A549 (cell line): ENCODE data around the gene GRHL1. TPM values are rescaled to one million over a fixed set of nuclear protein-coding genes. Genes with fewer than 3 reads are reported as not detected.

ENCODE experiments used
- ATAC-seq, 2 experiments: fragments of 200-7000 bp in 1 of 2; fragments of >200 bp in 1 of 2; cut with Nextera tagmentation in 1 of 2; cut with Tn5 transposase in 1 of 2; 3 replicates each; pipeline versions ENCODE4 v1.8.0 to v1.9.1; 2018 to 2020; ENCODE audit warnings: mild to moderate bottlenecking in 1 of 2, moderate library complexity in 1 of 2
- CTCF ChIA-PET: fragments of 300-600 bp; sonication (Branson Sonifier 250); formaldehyde crosslinking; extraction: SDS; loops from one replicate; lab custom pipeline; 2021; ENCODE audit warnings: antibody characterized with exemption, inconsistent platforms; lab: Yijun Ruan, JAX
- POLR2A ChIA-PET: fragments of 350-600 bp; formaldehyde crosslinking; extraction: SDS; loops from one replicate; lab custom pipeline; 2021; ENCODE audit warnings: antibody characterized with exemption, inconsistent platforms; lab: Yijun Ruan, JAX
- DNase-seq, 2 experiments: peaks; one replicate each; pipeline versions ENCODE4 v3.0.0 to v3.0.0-alpha.2; 2011 to 2016; ENCODE audit warnings: low read depth in 1 of 2, low spot score in 1 of 2
- FAIRE-seq: peaks from 2 replicates; lab custom pipeline; 2011; peaks lifted over from hg19 to GRCh38; lab: Jason Lieb, UNC
- H3K27ac ChIP-seq, 2 experiments: fragments of >200 bp; sonication (Bioruptor Twin); formaldehyde crosslinking; 3 replicates each; pipeline ENCODE4 v1.5.1; 2016 to 2017
- H3K4me1 ChIP-seq: fragments of >200 bp; sonication (Bioruptor Twin); formaldehyde crosslinking; 3 replicates; pipeline ENCODE4 v1.6.1; 2016
- H3K4me2 ChIP-seq: fragments of >200 bp; sonication (Bioruptor Twin); formaldehyde crosslinking; 3 replicates; pipeline ENCODE4 v1.6.1; 2016
- H3K4me3 ChIP-seq: fragments of >200 bp; sonication (Bioruptor Twin); formaldehyde crosslinking; 3 replicates; pipeline ENCODE4 v1.5.1; 2016
- H3K9me3 ChIP-seq: fragments of >200 bp; sonication (Bioruptor Twin); formaldehyde crosslinking; 3 replicates; pipeline ENCODE4 v1.6.1; 2016
- BHLHE40 ChIP-seq: IDR thresholded peaks from 2 replicates; pipeline ENCODE4 v1.6.1; 2012; ENCODE audit warnings: low read depth, low read length, inconsistent platforms
- CBX2 ChIP-seq: fragments of 200-600 bp; sonication (generic); IDR thresholded peaks from 2 replicates; pipeline ENCODE4 v1.6.1; 2016; ENCODE audit warnings: low read depth, mild to moderate bottlenecking, borderline replicate concordance
- CBX8 ChIP-seq: fragments of 200-600 bp; sonication (generic); IDR thresholded peaks from 2 replicates; pipeline ENCODE4 v1.6.1; 2016
- CHD4 ChIP-seq: fragments of 200-600 bp; sonication (generic); IDR thresholded peaks from 2 replicates; pipeline ENCODE4 v1.6.1; 2016; ENCODE audit warnings: antibody characterized with exemption, mild to moderate bottlenecking, borderline replicate concordance
- EHF ChIP-seq: fragments of 250-450 bp; sonication (Bioruptor Pico); IDR thresholded peaks from 2 replicates; pipeline ENCODE4 v1.5.0; 2020; ENCODE audit warnings: mild to moderate bottlenecking
- EP300 ChIP-seq, 2 experiments: fragments of >200 bp; sonication (Bioruptor Twin); formaldehyde crosslinking; IDR thresholded peaks; 2 replicates in 1 of 2; 3 replicates in 1 of 2; pipeline ENCODE4 v1.6.1; 2016 to 2017
- ESRRA ChIP-seq: fragments of 150-350 bp; IDR thresholded peaks from 2 replicates; pipeline ENCODE4 v1.6.1; 2014; ENCODE audit warnings: mild to moderate bottlenecking, low read length, borderline replicate concordance
- FOSB ChIP-seq: fragments of 250-450 bp; sonication (Bioruptor Pico); IDR thresholded peaks from 2 replicates; pipeline ENCODE4 v1.5.0; 2020; ENCODE audit warnings: mild to moderate bottlenecking, moderate library complexity
- FOXS1 ChIP-seq: fragments of 250-450 bp; sonication (Bioruptor Pico); IDR thresholded peaks from 2 replicates; pipeline ENCODE4 v1.5.0; 2020; ENCODE audit warnings: mild to moderate bottlenecking, moderate library complexity
- GATA3 ChIP-seq: IDR thresholded peaks from 2 replicates; pipeline ENCODE4 v1.6.1; 2012; ENCODE audit warnings: borderline replicate concordance
- HDAC2 ChIP-seq: fragments of 200-600 bp; sonication (generic); IDR thresholded peaks from 2 replicates; pipeline ENCODE4 v1.6.1; 2016
- HOXB13 ChIP-seq: fragments of 250-450 bp; sonication (Bioruptor Pico); IDR thresholded peaks from 2 replicates; pipeline ENCODE4 v1.5.0; 2020; ENCODE audit warnings: low read depth, mild to moderate bottlenecking, moderate library complexity
- KDM5A ChIP-seq: fragments of 200-600 bp; sonication (generic); IDR thresholded peaks from 2 replicates; pipeline ENCODE4 v1.6.1; 2016; ENCODE audit warnings: antibody characterized with exemption, mild to moderate bottlenecking
- MAFK ChIP-seq: fragments of 450-650 bp; IDR thresholded peaks from 2 replicates; pipeline ENCODE4 v1.6.1; 2014; ENCODE audit not compliant: partially characterized antibody
- MAZ ChIP-seq: fragments of 150-350 bp; IDR thresholded peaks from 2 replicates; pipeline ENCODE4 v1.6.1; 2014; ENCODE audit warnings: antibody characterized with exemption, low read depth, low read length, borderline replicate concordance
- NFE2L2 ChIP-seq: fragments of 150-350 bp; conservative IDR thresholded peaks from 2 replicates; pipeline ENCODE4 v1.6.1; 2014; ENCODE audit warnings: low read length
- NPAS2 ChIP-seq: fragments of 250-450 bp; sonication (Bioruptor Pico); IDR thresholded peaks from 2 replicates; pipeline ENCODE4 v1.8.0; 2022; ENCODE audit warnings: mild to moderate bottlenecking, moderate library complexity, borderline replicate concordance
- NR3C1 ChIP-seq: fragments of >200 bp; sonication (Bioruptor Twin); formaldehyde crosslinking; IDR thresholded peaks from 3 replicates; pipeline ENCODE4 v1.6.1; 2017
- POLR2A ChIP-seq: IDR thresholded peaks from 2 replicates; pipeline ENCODE4 v1.6.1; 2012; ENCODE audit warnings: mild to moderate bottlenecking, low read length
- POLR2AphosphoS2 ChIP-seq: conservative IDR thresholded peaks from 2 replicates; pipeline ENCODE4 v1.6.1; 2012; ENCODE audit warnings: low read length, improper control_type of control experiment, inconsistent platforms
- RAD21 ChIP-seq, 2 experiments: fragments of >200 bp in 1 of 2; sonication (Bioruptor Twin) in 1 of 2; formaldehyde crosslinking in 1 of 2; IDR thresholded peaks in 1 of 2; conservative IDR thresholded peaks in 1 of 2; 2 replicates in 1 of 2; 3 replicates in 1 of 2; pipeline ENCODE4 v1.6.1; 2012 to 2018; ENCODE audit warnings: inconsistent platforms in 1 of 2
- RCOR1 ChIP-seq: fragments of 150-350 bp; IDR thresholded peaks from 2 replicates; pipeline ENCODE4 v1.6.1; 2014; ENCODE audit warnings: antibody characterized with exemption, low read length, low read depth
- RFX5 ChIP-seq: fragments of 450-650 bp; IDR thresholded peaks from 2 replicates; pipeline ENCODE4 v1.7.1; 2014; ENCODE audit warnings: antibody characterized with exemption, mild to moderate bottlenecking, moderate library complexity
- RNF2 ChIP-seq: fragments of 200-600 bp; sonication (generic); IDR thresholded peaks from 2 replicates; pipeline ENCODE4 v1.6.1; 2016; ENCODE audit warnings: low read depth, mild to moderate bottlenecking, antibody characterized with exemption, moderate library complexity, borderline replicate concordance
- SMC3 ChIP-seq: fragments of >200 bp; sonication (Bioruptor Twin); formaldehyde crosslinking; IDR thresholded peaks from 3 replicates; pipeline ENCODE4 v1.6.1; 2018; ENCODE audit warnings: inconsistent platforms
- WGBS: methylation state at CpG from one replicate; pipeline ENCODE4 v1.1.6; 2017; ENCODE audit errors: missing lambda C conversion rate; 5-methylcytosine and 5-hydroxymethylcytosine counted together
- polyA plus RNA-seq, 4 experiments: library from polyadenylated mRNA; depleted of rRNA in 3 of 4; stranded (reverse); fragments of >200 nt; fragmentation: RNase III in 1 of 4; extraction: RNeasy Plus Mini Kit Qiagen cat#74134 plus additional on column Dnase treatment in 1 of 4; gene quantifications; 2 replicates in 3 of 4; 3 replicates in 1 of 4; pipeline ENCODE4 v1.2.3, GENCODE V29; 2011 to 2017
- TF ChIP-seq, protein P1 (sequence below): fragments of 150-350 bp; IDR thresholded peaks from 2 replicates; pipeline ENCODE4 v1.6.1; 2014; ENCODE audit warnings: low read depth, mild to moderate bottlenecking, low read length
- TF ChIP-seq, protein P2 (sequence below): fragments of >200 bp; sonication (Bioruptor Twin); formaldehyde crosslinking; IDR thresholded peaks from 3 replicates; pipeline ENCODE4 v1.6.1; 2016
- TF ChIP-seq, protein P3 (sequence below): fragments of 250-450 bp; sonication (Bioruptor Pico); IDR thresholded peaks from 2 replicates; pipeline ENCODE4 v1.5.0; 2021; ENCODE audit warnings: mild to moderate bottlenecking, moderate library complexity, borderline replicate concordance
- TF ChIP-seq, protein P4 (sequence below): fragments of >200 bp; sonication (Bioruptor Twin); formaldehyde crosslinking; IDR thresholded peaks from 3 replicates; pipeline ENCODE4 v1.5.1; 2016
- TF ChIP-seq, protein P5 (sequence below): fragments of >200 bp; sonication (Bioruptor Twin); formaldehyde crosslinking; IDR thresholded peaks from 2 replicates; pipeline ENCODE4 v1.6.1; 2016
- TF ChIP-seq, protein P6 (sequence below): IDR thresholded peaks from 2 replicates; pipeline ENCODE4 v1.6.1; 2012

GRHL1 gene
- polyA plus RNA-seq, 2 of the 4 experiments (the other 2 are of a cell fraction): 0.68 to 1.2 TPM

DNA sequence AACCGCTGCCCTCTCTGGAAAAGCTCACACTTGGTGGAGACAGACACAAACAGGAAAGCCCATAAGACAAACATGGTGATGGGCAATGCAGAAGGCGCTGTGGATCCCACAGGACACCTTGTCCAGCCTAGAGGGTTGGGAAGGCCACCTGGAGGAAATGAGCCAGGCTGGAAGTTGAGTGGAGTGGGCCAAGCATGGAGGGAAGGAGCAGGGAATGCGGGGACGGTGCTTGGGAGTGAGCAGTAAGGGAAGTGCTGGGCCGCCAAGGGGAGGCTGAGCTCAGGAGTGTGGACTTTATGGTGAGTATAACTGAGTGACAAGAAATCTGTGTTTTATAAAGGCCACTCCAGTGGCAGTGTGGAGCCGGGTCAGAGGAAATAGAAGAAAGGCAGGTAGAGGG lies 2.8 kb upstream of the GRHL1 start:
- TF ChIP-seq, protein P1, sequence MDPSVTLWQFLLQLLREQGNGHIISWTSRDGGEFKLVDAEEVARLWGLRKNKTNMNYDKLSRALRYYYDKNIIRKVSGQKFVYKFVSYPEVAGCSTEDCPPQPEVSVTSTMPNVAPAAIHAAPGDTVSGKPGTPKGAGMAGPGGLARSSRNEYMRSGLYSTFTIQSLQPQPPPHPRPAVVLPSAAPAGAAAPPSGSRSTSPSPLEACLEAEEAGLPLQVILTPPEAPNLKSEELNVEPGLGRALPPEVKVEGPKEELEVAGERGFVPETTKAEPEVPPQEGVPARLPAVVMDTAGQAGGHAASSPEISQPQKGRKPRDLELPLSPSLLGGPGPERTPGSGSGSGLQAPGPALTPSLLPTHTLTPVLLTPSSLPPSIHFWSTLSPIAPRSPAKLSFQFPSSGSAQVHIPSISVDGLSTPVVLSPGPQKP: no peak
- TF ChIP-seq CBX2 (no peak), CHD4 (no peak)
- ChIA-PET POLR2A (no interaction called here), CTCF (interaction anchor here (0.6 to 1.2 kb wide), 2 partner anchors 35 to 129 kb away, joined by 3 to 5 read pairs; no protein-coding TSS in a partner anchor)
- WGBS: 89% methylated on average over 6 of the region's 6 CpGs
- Histone ChIP-seq H3K27ac (no peak overlapping the region), H3K4me2 (no peak overlapping the region), H3K9me3 (no peaks in the 10 kb centered on the region), H3K4me1 (0 out of 3 replicates have a peak, but pooled peaks cover 3% of the 10 kb centered on the region), H3K4me3 (no peak overlapping the region)
- FAIRE-seq: no peak
- ATAC-seq: no peak
- DNase-seq: no peak

DNA sequence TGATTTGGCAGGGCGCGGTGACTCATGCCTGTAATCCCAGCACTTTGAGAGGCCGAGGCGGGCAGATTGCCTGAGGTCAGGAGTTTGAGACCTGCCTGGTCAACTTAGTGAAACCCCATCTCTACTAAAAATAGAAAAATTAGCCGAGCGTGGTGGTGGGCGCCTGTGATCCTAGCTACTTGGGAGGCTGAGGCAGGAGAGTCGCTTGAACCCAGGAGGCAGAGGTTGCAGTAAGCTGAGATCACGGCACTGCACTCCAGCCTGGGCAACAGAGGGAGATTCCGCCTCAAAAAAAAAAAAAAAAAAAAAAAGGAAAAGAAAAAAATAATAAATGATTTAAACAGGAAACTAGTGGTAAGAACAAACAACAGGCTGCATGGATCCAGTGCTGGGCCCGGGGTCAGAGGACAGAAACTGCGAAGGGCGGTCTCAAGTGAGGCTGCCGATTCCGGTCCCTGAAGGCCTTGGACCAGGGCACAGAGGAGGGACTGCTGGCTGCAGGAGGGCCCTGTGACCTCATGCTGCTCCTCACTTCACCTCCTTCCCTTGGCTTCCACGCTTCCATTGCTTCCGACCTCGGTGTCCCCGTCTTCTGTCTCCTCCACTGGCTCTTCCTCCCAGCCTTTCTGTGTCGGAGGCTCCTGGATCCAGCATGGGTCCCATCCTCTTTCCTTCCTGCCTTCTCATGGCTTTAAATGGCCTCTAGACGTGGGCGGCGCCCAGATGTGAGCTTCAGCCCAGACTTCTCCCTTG lies 2.1 kb upstream of the GRHL1 start:
- WGBS: 92% methylated on average over 23 of the region's 23 CpGs

DNA sequence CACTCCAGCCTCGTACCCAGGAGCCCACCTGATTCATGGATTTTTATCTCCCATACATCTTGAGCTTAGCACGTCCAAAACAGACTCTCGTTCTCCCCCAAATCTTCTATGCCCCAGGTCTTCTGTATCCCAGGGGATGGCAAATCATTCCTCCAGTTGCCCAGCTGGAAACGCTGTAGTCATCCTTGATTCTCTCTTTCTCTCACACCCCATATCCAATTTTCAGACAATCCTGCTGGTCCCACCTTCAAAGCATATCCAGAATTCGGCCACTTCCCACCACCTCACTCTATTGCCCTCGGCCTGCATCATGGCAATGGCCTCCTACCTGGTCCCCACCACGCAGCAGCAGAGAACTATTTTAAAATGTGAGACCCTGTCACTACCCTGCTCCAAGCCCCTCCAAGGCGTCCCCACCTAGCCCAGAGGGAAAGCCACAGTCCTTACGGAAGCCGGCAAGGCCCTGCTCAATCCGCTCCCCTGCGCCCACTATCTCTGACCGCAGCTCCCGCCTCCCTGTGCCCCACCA lies 1.4 kb upstream of the GRHL1 start:
- no peak overlapping the region for H3K27ac ChIP-seq
- 95% methylated on average over 14 of the region's 14 CpGs for WGBS
- H3K4me2 ChIP-seq: no peak overlapping the region; the same call in 2 of the 3 replicates
- H3K9me3 ChIP-seq: no peaks in the 10 kb centered on the region
- no peak for DNase-seq
- POLR2A ChIA-PET: no interaction called here
- CTCF ChIA-PET: interaction anchor here (0.9 to 1.5 kb wide), 3 partner anchors 36 to 136 kb away, joined by 3 to 5 read pairs (median 3); partner anchors contain the start of gene TAF1B
- ATAC-seq: no peak
- 0 out of 3 replicates have a peak, but pooled peaks cover 3% of the 10 kb centered on the region for H3K4me1 ChIP-seq
- FAIRE-seq: no peak
- H3K4me3 ChIP-seq: no peak overlapping the region
- TF ChIP-seq NR3C1 (no peak), EHF (CRISPR knock-in tag) (no peak), SMC3 (no peak), CBX8 (no peak), POLR2AphosphoS2 (no peak), HOXB13 (CRISPR knock-in tag) (no peak), MAZ (no peak), RFX5 (no peak), GATA3 (no peak), RCOR1 (no peak), NFE2L2 (no peak)
- TF ChIP-seq, protein P2, sequence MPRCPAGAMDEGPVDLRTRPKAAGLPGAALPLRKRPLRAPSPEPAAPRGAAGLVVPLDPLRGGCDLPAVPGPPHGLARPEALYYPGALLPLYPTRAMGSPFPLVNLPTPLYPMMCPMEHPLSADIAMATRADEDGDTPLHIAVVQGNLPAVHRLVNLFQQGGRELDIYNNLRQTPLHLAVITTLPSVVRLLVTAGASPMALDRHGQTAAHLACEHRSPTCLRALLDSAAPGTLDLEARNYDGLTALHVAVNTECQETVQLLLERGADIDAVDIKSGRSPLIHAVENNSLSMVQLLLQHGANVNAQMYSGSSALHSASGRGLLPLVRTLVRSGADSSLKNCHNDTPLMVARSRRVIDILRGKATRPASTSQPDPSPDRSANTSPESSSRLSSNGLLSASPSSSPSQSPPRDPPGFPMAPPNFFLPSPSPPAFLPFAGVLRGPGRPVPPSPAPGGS: no peak
- TF ChIP-seq, protein P3, sequence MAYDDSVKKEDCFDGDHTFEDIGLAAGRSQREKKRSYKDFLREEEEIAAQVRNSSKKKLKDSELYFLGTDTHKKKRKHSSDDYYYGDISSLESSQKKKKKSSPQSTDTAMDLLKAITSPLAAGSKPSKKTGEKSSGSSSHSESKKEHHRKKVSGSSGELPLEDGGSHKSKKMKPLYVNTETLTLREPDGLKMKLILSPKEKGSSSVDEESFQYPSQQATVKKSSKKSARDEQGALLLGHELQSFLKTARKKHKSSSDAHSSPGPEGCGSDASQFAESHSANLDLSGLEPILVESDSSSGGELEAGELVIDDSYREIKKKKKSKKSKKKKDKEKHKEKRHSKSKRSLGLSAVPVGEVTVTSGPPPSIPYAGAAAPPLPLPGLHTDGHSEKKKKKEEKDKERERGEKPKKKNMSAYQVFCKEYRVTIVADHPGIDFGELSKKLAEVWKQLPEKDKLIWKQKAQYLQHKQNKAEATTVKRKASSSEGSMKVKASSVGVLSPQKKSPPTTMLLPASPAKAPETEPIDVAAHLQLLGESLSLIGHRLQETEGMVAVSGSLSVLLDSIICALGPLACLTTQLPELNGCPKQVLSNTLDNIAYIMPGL (CRISPR knock-in tag): no peak
- TF ChIP-seq, protein P4, sequence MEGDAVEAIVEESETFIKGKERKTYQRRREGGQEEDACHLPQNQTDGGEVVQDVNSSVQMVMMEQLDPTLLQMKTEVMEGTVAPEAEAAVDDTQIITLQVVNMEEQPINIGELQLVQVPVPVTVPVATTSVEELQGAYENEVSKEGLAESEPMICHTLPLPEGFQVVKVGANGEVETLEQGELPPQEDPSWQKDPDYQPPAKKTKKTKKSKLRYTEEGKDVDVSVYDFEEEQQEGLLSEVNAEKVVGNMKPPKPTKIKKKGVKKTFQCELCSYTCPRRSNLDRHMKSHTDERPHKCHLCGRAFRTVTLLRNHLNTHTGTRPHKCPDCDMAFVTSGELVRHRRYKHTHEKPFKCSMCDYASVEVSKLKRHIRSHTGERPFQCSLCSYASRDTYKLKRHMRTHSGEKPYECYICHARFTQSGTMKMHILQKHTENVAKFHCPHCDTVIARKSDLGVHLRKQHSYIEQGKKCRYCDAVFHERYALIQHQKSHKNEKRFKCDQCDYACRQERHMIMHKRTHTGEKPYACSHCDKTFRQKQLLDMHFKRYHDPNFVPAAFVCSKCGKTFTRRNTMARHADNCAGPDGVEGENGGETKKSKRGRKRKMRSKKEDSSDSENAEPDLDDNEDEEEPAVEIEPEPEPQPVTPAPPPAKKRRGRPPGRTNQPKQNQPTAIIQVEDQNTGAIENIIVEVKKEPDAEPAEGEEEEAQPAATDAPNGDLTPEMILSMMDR: no peak
- TF ChIP-seq, protein P5, sequence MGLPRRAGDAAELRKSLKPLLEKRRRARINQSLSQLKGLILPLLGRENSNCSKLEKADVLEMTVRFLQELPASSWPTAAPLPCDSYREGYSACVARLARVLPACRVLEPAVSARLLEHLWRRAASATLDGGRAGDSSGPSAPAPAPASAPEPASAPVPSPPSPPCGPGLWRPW: no peak

More for the DNA sequence above, 2.1 kb upstream of the GRHL1 start:
- no peak overlapping the region for H3K4me2 ChIP-seq
- TF ChIP-seq FOXS1 (CRISPR knock-in tag) (no peak), EHF (CRISPR knock-in tag) (no peak), NPAS2 (no peak), KDM5A (no peak), HDAC2 (no peak), BHLHE40 (no peak), RNF2 (no peak), MAFK (no peak), RAD21 (conservative IDR thresholded peaks at IDR 0.05 in 1 of 2, IDR thresholded peaks at IDR 0.05 in 1 of 2) (no peak), FOSB (CRISPR knock-in tag) (no peak), POLR2A (no peak), NFE2L2 (no peak), CBX2 (no peak), ESRRA (no peak), EP300 (IDR thresholded peaks at IDR 0.05) (no peak)
- TF ChIP-seq, protein P6, sequence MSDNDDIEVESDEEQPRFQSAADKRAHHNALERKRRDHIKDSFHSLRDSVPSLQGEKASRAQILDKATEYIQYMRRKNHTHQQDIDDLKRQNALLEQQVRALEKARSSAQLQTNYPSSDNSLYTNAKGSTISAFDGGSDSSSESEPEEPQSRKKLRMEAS: no peak
- TF ChIP-seq, protein P5: no peak
- TF ChIP-seq, all 56 proteins: peak for 0
- no peak overlapping the region for H3K4me3 ChIP-seq
- no peak for ATAC-seq
- H3K9me3 ChIP-seq: no peaks in the 10 kb centered on the region
- 0 out of 3 replicates have a peak, but pooled peaks cover 3% of the 10 kb centered on the region for H3K4me1 ChIP-seq
- DNase-seq: no peak
- CTCF ChIA-PET: interaction anchor here (0.9 to 1.2 kb wide), 2 partner anchors 35 kb away, joined by 3 read pairs; no protein-coding TSS in a partner anchor
- no peak overlapping the region for H3K27ac ChIP-seq
- no peak for FAIRE-seq
- POLR2A ChIA-PET: no interaction called here
